SK-N-MC (cell line): ENCODE data around the gene VIT.
"Not testable (repeated sequence)": the region's sequence is repeated elsewhere in the genome, so short reads cannot be mapped to it uniquely, and the experiment has no call there.

Experiments
- DNase-seq: peaks from one replicate; pipeline ENCODE4 v3.0.0-alpha.2; 2011; ENCODE audit warnings: low read depth, low spot score
- H3K27ac ChIP-seq: fragments of 200-600 bp; sonication (generic); 2 replicates; pipeline ENCODE4 v1.5.1; 2016; ENCODE audit warnings: mixed run types
- H3K36me3 ChIP-seq: fragments of 200-600 bp; sonication (generic); 2 replicates; pipeline ENCODE4 v1.6.1; 2017; ENCODE audit warnings: antibody characterized with exemption, low read length, mixed read lengths; ENCODE audit not compliant: insufficient read depth
- H3K4me3 ChIP-seq: fragments of 200-600 bp; sonication (generic); 2 replicates; pipeline ENCODE4 v1.5.1; 2016
- H3K9ac ChIP-seq: fragments of 200-600 bp; sonication (generic); 2 replicates; pipeline ENCODE4 v1.8.0; 2017; ENCODE audit warnings: mixed run types, mixed read lengths; ENCODE audit not compliant: insufficient read length
- H3K9me3 ChIP-seq: fragments of 200-600 bp; sonication (generic); 2 replicates; pipeline ENCODE4 v1.6.1; 2017; ENCODE audit warnings: low read depth, mild to moderate bottlenecking, antibody characterized with exemption, low read length, moderate library complexity, mixed read lengths
- EZH2 ChIP-seq: fragments of 200-600 bp; sonication (generic); IDR thresholded peaks from one replicate; pipeline ENCODE4 v1.6.1; 2017; ENCODE audit warnings: antibody characterized with exemption
- FOXP2 ChIP-seq: optimal IDR thresholded peaks from 2 replicates; pipeline ENCODE3; 2011; ENCODE audit warnings: mild to moderate bottlenecking, moderate library complexity; ENCODE audit not compliant: insufficient read depth; ENCODE audit errors: extremely low read length, control extremely low read depth
- POLR2AphosphoS5 ChIP-seq: IDR thresholded peaks from 2 replicates; pipeline ENCODE4 v1.6.1; 2012; ENCODE audit warnings: mild to moderate bottlenecking, low read depth, low read length, borderline replicate concordance

Gene VIT

GRCh38 chr2:36824273-36824672 lies 127.8 kb downstream of the VIT start:
- Histone ChIP-seq H3K4me3 (no peak overlapping the region), H3K9ac (no peak overlapping the region), H3K27ac (no peak overlapping the region), H3K9me3 (no peaks in the 10 kb centered on the region), H3K36me3 (no peaks in the 10 kb centered on the region)
- DNase-seq: no peak
- TF ChIP-seq POLR2AphosphoS5 (no peak), FOXP2 (no peak), EZH2 (no peak)

DNA sequence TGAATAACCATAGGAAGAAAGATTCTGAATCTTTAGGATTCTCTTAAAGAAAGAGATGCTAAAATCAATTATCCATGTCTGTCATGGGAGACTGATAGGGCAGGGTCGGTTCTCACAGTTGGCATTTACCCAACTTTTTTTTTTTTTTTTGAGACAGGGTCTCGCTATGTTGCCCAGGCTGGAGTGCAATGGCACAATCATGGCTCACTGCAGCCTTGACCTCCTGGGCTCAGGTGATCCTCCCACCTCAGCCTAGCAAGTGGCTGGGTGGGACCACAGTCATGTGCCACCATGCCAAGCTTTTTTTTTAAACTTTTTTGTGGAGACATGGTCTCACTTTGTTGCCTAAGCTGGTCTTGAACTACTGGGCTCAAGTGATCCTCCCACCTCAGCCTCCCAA lies 128.2 kb downstream of the VIT start:
- DNase-seq, H3K36me3 ChIP-seq, H3K4me3 ChIP-seq, H3K27ac ChIP-seq, H3K9me3 ChIP-seq, H3K9ac ChIP-seq: not testable (repeated sequence)

- H3K9ac ChIP-seq: no peak overlapping the region
- no peak for TF ChIP-seq POLR2AphosphoS5
- no peak for TF ChIP-seq EZH2
- TF ChIP-seq FOXP2: no peak
- no peak for DNase-seq
- no peaks in the 10 kb centered on the region for H3K36me3 ChIP-seq
- no peak overlapping the region for H3K4me3 ChIP-seq
- H3K27ac ChIP-seq: no peak overlapping the region
- H3K9me3 ChIP-seq: no peaks in the 10 kb centered on the region
Measured at GRCh38 chr2:36831185-36831584, 134.7 kb downstream of the VIT start.

- Histone ChIP-seq H3K36me3 (no peaks in the 10 kb centered on the region), H3K27ac (no peak overlapping the region), H3K9ac (no peak overlapping the region), H3K4me3 (no peak overlapping the region), H3K9me3 (no peaks in the 10 kb centered on the region)
- TF ChIP-seq FOXP2 (no peak), EZH2 (no peak), POLR2AphosphoS5 (no peak)
- no peak for DNase-seq
Measured at GRCh38 chr2:36834203-36834602, 137.7 kb downstream of the VIT start.

- no peak for DNase-seq
- H3K27ac ChIP-seq: no peak overlapping the region
- H3K9me3 ChIP-seq: no peaks in the 10 kb centered on the region
- no peak overlapping the region for H3K4me3 ChIP-seq
- TF ChIP-seq EZH2: no peak
- no peak overlapping the region for H3K9ac ChIP-seq
- no peaks in the 10 kb centered on the region for H3K36me3 ChIP-seq
Measured at GRCh38 chr2:36834731-36835524, 138.4 kb downstream of the VIT start.

DNA sequence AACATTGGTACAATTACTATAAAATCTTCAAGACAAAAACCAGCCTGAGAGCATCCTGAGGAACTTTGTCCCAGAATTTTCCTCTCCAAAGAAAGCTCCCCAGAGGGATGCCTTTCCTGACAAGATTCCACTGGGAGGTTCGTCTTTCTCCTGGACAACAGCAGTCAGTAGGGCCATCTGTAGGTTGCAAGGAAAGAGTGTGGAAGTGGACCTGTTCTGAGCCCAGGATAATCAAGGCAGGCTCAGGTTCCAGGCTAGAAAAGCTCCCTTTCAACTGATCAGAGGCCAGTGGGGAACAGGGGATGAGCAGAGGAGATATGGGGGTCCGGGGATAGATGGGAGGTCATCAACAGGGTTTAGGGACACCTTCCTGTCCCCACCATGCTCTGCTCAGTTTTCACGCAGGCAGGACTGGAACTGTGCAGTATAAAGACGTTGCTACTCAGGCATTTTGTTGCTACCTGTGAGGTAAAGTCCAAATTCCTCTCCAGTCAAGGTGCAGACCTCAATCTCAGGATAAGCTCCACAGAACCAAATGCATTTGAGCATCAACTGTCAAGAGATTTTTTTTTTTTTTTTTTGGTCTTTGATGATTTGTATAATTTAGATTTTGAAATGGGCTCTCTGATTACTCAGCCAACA lies 143.6 kb downstream of the VIT start:
- H3K9ac ChIP-seq: no peak overlapping the region
- no peaks in the 10 kb centered on the region for H3K9me3 ChIP-seq
- H3K27ac ChIP-seq: no peak overlapping the region
- H3K4me3 ChIP-seq: no peak overlapping the region
- no peak for DNase-seq
- no peaks in the 10 kb centered on the region for H3K36me3 ChIP-seq
- TF ChIP-seq FOXP2: no peak
- no peak for TF ChIP-seq POLR2AphosphoS5
- TF ChIP-seq EZH2: no peak

GRCh38 chr2:36843838-36844237 lies 147.3 kb downstream of the VIT start:
- Histone ChIP-seq H3K9ac (no peak overlapping the region), H3K36me3 (peaks cover 1% of the 10 kb centered on the region; the same call in 1 of the 2 replicates), H3K4me3 (no peak overlapping the region), H3K9me3 (no peaks in the 10 kb centered on the region), H3K27ac (no peak overlapping the region)
- no peak for DNase-seq
- TF ChIP-seq EZH2: no peak
- no peak for TF ChIP-seq POLR2AphosphoS5
- no peak for TF ChIP-seq FOXP2

GRCh38 chr2:36849265-36849664 lies 152.8 kb downstream of the VIT start:
- TF ChIP-seq POLR2AphosphoS5: no peak
- TF ChIP-seq EZH2: no peak
- no peak for TF ChIP-seq FOXP2
- DNase-seq: no peak
- Histone ChIP-seq H3K36me3 (peaks cover 29% of the 10 kb centered on the region), H3K9ac (no peak overlapping the region), H3K4me3 (no peak overlapping the region), H3K27ac (no peak overlapping the region), H3K9me3 (no peaks in the 10 kb centered on the region)

GRCh38 chr2:36854241-36854640 lies 157.7 kb downstream of the VIT start:
- H3K36me3 ChIP-seq: peaks cover 32% of the 10 kb centered on the region

More at GRCh38 chr2:36854241-36854640, 157.7 kb downstream of the VIT start:
- H3K9ac ChIP-seq: no peak overlapping the region
- TF ChIP-seq POLR2AphosphoS5 (no peak), FOXP2 (no peak), EZH2 (no peak)
- H3K9me3 ChIP-seq: no peaks in the 10 kb centered on the region
- H3K27ac ChIP-seq: no peak overlapping the region
- no peak for DNase-seq
- H3K4me3 ChIP-seq: no peak overlapping the region
